CD14-positive monocyte (primary cell): ENCODE data around the gene ANO7. TPM values are rescaled to one million over a fixed set of nuclear protein-coding genes. Genes with fewer than 3 reads are reported as not detected.

Experiments
- DNase-seq, 3 donors: peaks; one replicate each; pipeline ENCODE4 v3.0.0-alpha.2; 2011 to 2022
- H2AFZ ChIP-seq: 2 replicates; pipeline ENCODE4 v1.6.0; 2012; ENCODE audit warnings: mild to moderate bottlenecking, low read depth, low read length, inconsistent platforms; ENCODE audit not compliant: insufficient read depth, poor library complexity, severe bottlenecking
- H3K27ac ChIP-seq, 2 donors: 1 replicate in 1 of 2; 2 replicates in 1 of 2; pipeline ENCODE4 v1.5.1; 2012 to 2013; ENCODE audit warnings: low read length in 2 of 2, control low read depth in 1 of 2, inconsistent platforms in 1 of 2, low read depth in 1 of 2, mild to moderate bottlenecking in 1 of 2
- H3K27me3 ChIP-seq, 2 donors: one replicate each; pipeline versions ENCODE4 v1.6.0 to v1.6.1; 2011 to 2013; ENCODE audit warnings: low read length in 2 of 2; ENCODE audit not compliant: control insufficient read depth in 2 of 2, insufficient read depth in 2 of 2
- H3K36me3 ChIP-seq, 2 donors: replicated peaks in 1 of 2; 1 replicate in 1 of 2; 2 replicates in 1 of 2; pipeline versions ENCODE4 v1.5.1 to v1.6.1; 2012 to 2013; ENCODE audit warnings: low read length in 2 of 2, control low read depth in 1 of 2, inconsistent platforms in 1 of 2, mild to moderate bottlenecking in 1 of 2; ENCODE audit not compliant: insufficient read depth in 2 of 2, control insufficient read depth in 1 of 2
- H3K4me1 ChIP-seq, 2 donors: 1 replicate in 1 of 2; 2 replicates in 1 of 2; pipeline versions ENCODE4 v1.5.1 to v1.6.1; 2012 to 2013; ENCODE audit warnings: low read length in 2 of 2, control low read depth in 1 of 2, inconsistent platforms in 1 of 2, mild to moderate bottlenecking in 1 of 2, moderate library complexity in 1 of 2; ENCODE audit not compliant: insufficient read depth in 2 of 2, control insufficient read depth in 1 of 2
- H3K4me2 ChIP-seq: replicated peaks from 2 replicates; pipeline ENCODE3; 2012; ENCODE audit warnings: low read length, moderate library complexity, mild to moderate bottlenecking; ENCODE audit not compliant: poor library complexity, severe bottlenecking; ENCODE audit errors: extremely low read depth
- H3K4me3 ChIP-seq, 3 experiments: fragments of 200-600 bp in 1 of 3; sonication (generic) in 1 of 3; replicated peaks in 1 of 3; 1 replicate in 2 of 3; 2 replicates in 1 of 3; pipeline ENCODE4 v1.5.1; 2011 to 2013; ENCODE audit warnings: low read length in 3 of 3, mild to moderate bottlenecking in 3 of 3, control low read depth in 2 of 3, low read depth in 2 of 3, inconsistent platforms in 1 of 3, moderate library complexity in 1 of 3
- H3K79me2 ChIP-seq: 2 replicates; pipeline ENCODE4 v1.6.0; 2012; ENCODE audit warnings: mild to moderate bottlenecking, control low read depth, inconsistent platforms, low read length, moderate library complexity; ENCODE audit not compliant: insufficient read depth
- H3K9ac ChIP-seq: 2 replicates; pipeline ENCODE4 v1.6.0; 2017; ENCODE audit warnings: low read length, mild to moderate bottlenecking; ENCODE audit not compliant: insufficient read depth, poor library complexity, severe bottlenecking
- H3K9me3 ChIP-seq, 2 donors: replicated peaks in 1 of 2; 1 replicate in 1 of 2; 2 replicates in 1 of 2; pipeline versions ENCODE4 v1.5.1 to v1.6.1; 2012 to 2013; ENCODE audit warnings: low read length in 2 of 2, control low read depth in 1 of 2; ENCODE audit not compliant: control insufficient read depth in 1 of 2, insufficient read depth in 1 of 2
- H4K20me1 ChIP-seq: 2 replicates; pipeline ENCODE4 v1.6.0; 2012; ENCODE audit warnings: mild to moderate bottlenecking, low read length, control low read depth, moderate library complexity; ENCODE audit not compliant: insufficient read depth
- H3K27ac Mint-ChIP-seq, 7 donors: one replicate each; pipeline ENCODE4 v1.8.0; 2020; ENCODE audit warnings: mild to moderate bottlenecking in 7 of 7, mixed read lengths in 7 of 7, moderate library complexity in 6 of 7, inconsistent platforms in 2 of 7
- H3K27me3 Mint-ChIP-seq, 3 donors: one replicate each; pipeline ENCODE4 v1.8.0; 2021 to 2022; ENCODE audit warnings: low read depth in 3 of 3, mild to moderate bottlenecking in 3 of 3, mixed read lengths in 3 of 3, moderate library complexity in 3 of 3, inconsistent platforms in 1 of 3
- H3K36me3 Mint-ChIP-seq, 2 donors: one replicate each; pipeline ENCODE4 v1.8.0; 2020; ENCODE audit warnings: mixed read lengths in 2 of 2, inconsistent platforms in 1 of 2, mild to moderate bottlenecking in 1 of 2
- H3K4me1 Mint-ChIP-seq: one replicate; pipeline ENCODE4 v1.8.0; 2020; ENCODE audit warnings: mild to moderate bottlenecking, mixed read lengths
- H3K4me3 Mint-ChIP-seq, 2 donors: one replicate each; pipeline ENCODE4 v1.8.0; 2020; ENCODE audit warnings: mild to moderate bottlenecking in 2 of 2, mixed read lengths in 2 of 2, moderate library complexity in 1 of 2
- H3K9me3 Mint-ChIP-seq, 7 donors: one replicate each; pipeline ENCODE4 v1.8.0; 2020 to 2022; ENCODE audit warnings: mixed read lengths in 7 of 7, mild to moderate bottlenecking in 6 of 7, moderate library complexity in 6 of 7, inconsistent platforms in 2 of 7
- CTCF ChIP-seq: fragments of 200-600 bp; IDR thresholded peaks from one replicate; pipeline ENCODE4 v1.8.0; 2022; ENCODE audit warnings: antibody characterized with exemption, mild to moderate bottlenecking
- WGBS: methylation state at CpG from one replicate; pipeline ENCODE4 v1.1.5; 2013; ENCODE audit warnings: missing lambda C conversion rate; ENCODE audit not compliant: insufficient coverage; 5-methylcytosine and 5-hydroxymethylcytosine counted together
- intact Hi-C, 2 donors: fragments of 100-400 bp; cut with micrococcal nuclease; formaldehyde crosslinking; loops; one replicate each; pipeline versions ENCODE4 v1.15.0 to v1.15.1; 2023
- polyA plus RNA-seq, 3 donors: library from polyadenylated mRNA; depleted of rRNA in 1 of 3; unstranded in 2 of 3; stranded (reverse) in 1 of 3; fragments of 300-500 nt in 2 of 3; fragments of >200 nt in 1 of 3; fragmentation: Illumina TruSeq in 2 of 3; gene quantifications; 1 replicate in 2 of 3; 2 replicates in 1 of 3; pipeline ENCODE4 v1.2.3, GENCODE V29; 2012 to 2021

The ANO7 gene
- polyA plus RNA-seq, 3 donors, result 0.03 TPM; not detected in 2

- Mint-ChIP-seq H3K9me3 (peaks cover 0 to 3% (median 0%) of the 10 kb centered on the region in 7 donors), H3K4me3 (peak overlapping the region; percentile 9 to 62), H3K4me1 (peaks cover 13% of the 10 kb centered on the region), H3K36me3 (no peaks in the 10 kb centered on the region), H3K27ac (no peak overlapping the region), H3K27me3 (peaks cover 40 to 55% (median 41%) of the 10 kb centered on the region in 3 donors)
- H3K4me2 ChIP-seq, result no peak overlapping the region
- no peaks in the 10 kb centered on the region for H4K20me1 ChIP-seq
- H2AFZ ChIP-seq, result no peak overlapping the region
- no peak overlapping the region for H3K4me3 ChIP-seq
- DNase-seq, result no peak
- 74% methylated on average over 13 of the region's 14 CpGs for WGBS
- no peak overlapping the region for H3K9ac ChIP-seq
- peaks cover 4 to 30% of the 10 kb centered on the region in 2 donors for H3K27me3 ChIP-seq
- H3K27ac ChIP-seq, result no peak overlapping the region
- intact Hi-C loops, result no loop called here
- no peaks in the 10 kb centered on the region for H3K36me3 ChIP-seq
- peaks cover 8 to 13% of the 10 kb centered on the region in 2 donors for H3K4me1 ChIP-seq
- no peaks in the 10 kb centered on the region for H3K79me2 ChIP-seq
- no peak for TF ChIP-seq CTCF
- H3K9me3 ChIP-seq, result no peaks in the 10 kb centered on the region
Measured at GRCh38 chr2:241216211-241216761, 27.8 kb downstream of the ANO7 start.

- TF ChIP-seq CTCF, result no peak
- Histone ChIP-seq H3K27ac (no peak overlapping the region), H3K36me3 (no peaks in the 10 kb centered on the region), H3K27me3 (peaks cover 4 to 30% of the 10 kb centered on the region in 2 donors), H3K9ac (peak overlapping the region; percentile 25), H3K9me3 (no peaks in the 10 kb centered on the region), H2AFZ (peak overlapping the region; percentile 82), H3K79me2 (no peaks in the 10 kb centered on the region), H3K4me3 (peak overlapping the region; percentile 23 to 71 (median 31)), H3K4me1 (peaks cover 8 to 13% of the 10 kb centered on the region in 2 donors), H4K20me1 (no peaks in the 10 kb centered on the region), H3K4me2 (peak overlapping the region; percentile 79)
- peaks cover 41 to 54% (median 42%) of the 10 kb centered on the region in 3 donors for H3K27me3 Mint-ChIP-seq
- under 1% methylated on average over 52 of the region's 77 CpGs for WGBS
- peak; percentile 2 to 48 (median 21) for DNase-seq
- H3K27ac Mint-ChIP-seq, result no peak overlapping the region
- no peaks in the 10 kb centered on the region for H3K36me3 Mint-ChIP-seq
- H3K9me3 Mint-ChIP-seq, result peaks cover 0 to 1% (median 0%) of the 10 kb centered on the region in 7 donors
- intact Hi-C loops, result no loop called here
- H3K4me1 Mint-ChIP-seq, result peaks cover 13% of the 10 kb centered on the region
- H3K4me3 Mint-ChIP-seq, result peak overlapping the region; percentile 78 to 88
Measured at GRCh38 chr2:241217320-241218031, 29.0 kb downstream of the ANO7 start.
